IPS-NIHi7 (cell line): ENCODE results near the gene COL6A1.

ENCODE experiments used
- DNase-seq: peaks from one replicate; pipeline ENCODE4 v3.0.0; 2012; ENCODE audit warnings: mixed read lengths; ENCODE audit errors: extremely low spot score

The COL6A1 gene, protein sequence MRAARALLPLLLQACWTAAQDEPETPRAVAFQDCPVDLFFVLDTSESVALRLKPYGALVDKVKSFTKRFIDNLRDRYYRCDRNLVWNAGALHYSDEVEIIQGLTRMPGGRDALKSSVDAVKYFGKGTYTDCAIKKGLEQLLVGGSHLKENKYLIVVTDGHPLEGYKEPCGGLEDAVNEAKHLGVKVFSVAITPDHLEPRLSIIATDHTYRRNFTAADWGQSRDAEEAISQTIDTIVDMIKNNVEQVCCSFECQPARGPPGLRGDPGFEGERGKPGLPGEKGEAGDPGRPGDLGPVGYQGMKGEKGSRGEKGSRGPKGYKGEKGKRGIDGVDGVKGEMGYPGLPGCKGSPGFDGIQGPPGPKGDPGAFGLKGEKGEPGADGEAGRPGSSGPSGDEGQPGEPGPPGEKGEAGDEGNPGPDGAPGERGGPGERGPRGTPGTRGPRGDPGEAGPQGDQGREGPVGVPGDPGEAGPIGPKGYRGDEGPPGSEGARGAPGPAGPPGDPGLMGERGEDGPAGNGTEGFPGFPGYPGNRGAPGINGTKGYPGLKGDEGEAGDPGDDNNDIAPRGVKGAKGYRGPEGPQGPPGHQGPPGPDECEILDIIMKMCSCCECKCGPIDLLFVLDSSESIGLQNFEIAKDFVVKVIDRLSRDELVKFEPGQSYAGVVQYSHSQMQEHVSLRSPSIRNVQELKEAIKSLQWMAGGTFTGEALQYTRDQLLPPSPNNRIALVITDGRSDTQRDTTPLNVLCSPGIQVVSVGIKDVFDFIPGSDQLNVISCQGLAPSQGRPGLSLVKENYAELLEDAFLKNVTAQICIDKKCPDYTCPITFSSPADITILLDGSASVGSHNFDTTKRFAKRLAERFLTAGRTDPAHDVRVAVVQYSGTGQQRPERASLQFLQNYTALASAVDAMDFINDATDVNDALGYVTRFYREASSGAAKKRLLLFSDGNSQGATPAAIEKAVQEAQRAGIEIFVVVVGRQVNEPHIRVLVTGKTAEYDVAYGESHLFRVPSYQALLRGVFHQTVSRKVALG

DNA sequence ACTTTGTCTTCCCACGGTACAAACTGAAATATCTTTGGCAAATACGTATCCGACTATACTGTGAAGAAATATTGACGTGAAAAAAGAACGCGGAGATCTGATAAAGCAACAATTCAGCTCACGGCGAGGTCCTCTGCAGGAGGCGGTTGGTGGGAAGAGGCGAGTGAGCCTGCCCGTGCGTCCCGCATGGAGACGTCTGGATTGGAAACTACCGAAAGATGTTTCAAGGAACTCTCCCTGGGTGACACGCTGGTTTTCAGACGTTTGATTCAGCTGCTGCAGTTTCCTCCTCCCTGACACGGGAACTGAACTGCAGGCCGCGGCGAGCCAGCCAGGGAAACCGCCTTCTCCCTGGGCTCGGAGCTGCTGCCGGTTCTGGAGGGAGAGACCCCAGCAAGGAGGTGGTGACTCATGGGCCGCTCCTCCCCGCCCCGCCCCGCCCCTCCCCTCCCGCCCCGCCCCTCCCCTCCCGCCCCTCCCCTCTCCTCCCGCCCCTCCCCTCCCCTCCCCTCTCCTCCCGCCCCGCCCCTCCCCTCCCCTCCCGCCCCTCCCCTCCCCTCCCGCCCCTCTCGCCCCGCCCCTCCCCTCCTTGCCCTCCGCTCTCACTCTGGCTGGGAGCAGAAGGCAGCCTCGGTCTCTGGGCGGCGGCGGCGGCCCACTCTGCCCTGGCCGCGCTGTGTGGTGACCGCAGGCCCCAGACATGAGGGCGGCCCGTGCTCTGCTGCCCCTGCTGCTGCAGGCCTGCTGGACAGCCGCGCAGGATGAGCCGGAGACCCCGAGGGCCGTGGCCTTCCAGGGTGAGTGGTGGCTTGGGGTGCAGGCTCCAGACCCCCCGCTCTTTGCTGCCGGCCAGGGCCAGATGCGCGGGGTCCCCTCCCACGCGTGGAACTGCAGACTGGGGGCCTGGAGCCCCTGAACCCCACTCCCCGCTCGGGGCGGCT is at the start of gene COL6A1:
TSS of gene COL6A1 (plus strand) at position 620 of the 941 bp plus-strand sequence. CDS start at position 701, 81 bp downstream.
- DNase-seq: peak; percentile 91

DNA sequence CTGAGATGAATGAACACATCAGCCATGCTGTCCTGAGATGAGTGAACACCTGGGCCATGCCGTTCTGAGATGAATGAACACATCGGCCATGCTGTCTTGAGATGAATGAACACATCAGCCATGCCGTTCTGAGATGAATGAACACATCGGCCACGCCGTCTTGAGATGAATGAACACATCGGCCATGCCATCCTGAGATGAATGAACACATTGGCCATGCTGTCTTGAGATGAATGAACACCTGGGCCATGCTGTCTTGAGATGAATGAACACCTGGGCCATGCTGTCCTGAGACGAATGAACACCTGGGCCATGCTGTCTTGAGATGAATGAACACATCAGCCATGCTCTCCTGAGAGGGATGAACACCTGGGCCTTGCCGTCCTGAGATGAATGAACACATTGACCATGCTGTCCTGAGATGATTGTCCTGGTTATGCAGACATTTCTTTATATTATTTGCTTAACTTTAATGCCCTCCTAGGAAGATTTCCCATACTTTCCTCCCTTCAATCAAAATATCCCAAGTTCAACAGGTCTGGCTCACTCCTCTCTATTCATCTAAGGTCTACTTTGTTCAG is 48.6 kb upstream of the COL6A1 start:
- no peak for DNase-seq

DNA sequence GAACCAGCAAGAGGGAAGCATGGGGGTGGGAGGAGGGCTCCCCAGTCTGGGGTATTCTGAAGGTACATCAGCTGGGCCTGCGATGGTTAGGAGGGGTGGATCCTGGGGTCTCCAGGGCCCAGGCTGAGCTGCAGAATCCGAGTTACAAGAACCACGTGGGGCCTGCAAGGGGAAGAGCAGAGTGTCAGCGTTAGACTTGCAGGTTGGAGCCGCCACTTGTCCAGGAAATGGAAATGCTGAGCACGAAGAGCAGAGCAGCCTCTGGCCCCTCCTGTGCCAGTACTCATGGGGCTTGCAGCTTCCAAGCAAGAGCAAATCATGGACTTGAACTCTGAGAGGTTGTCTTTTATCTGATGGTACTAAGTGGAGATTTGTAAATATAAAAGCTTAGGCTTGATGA is 47.5 kb upstream of the COL6A1 start:
- no peak for DNase-seq

DNA sequence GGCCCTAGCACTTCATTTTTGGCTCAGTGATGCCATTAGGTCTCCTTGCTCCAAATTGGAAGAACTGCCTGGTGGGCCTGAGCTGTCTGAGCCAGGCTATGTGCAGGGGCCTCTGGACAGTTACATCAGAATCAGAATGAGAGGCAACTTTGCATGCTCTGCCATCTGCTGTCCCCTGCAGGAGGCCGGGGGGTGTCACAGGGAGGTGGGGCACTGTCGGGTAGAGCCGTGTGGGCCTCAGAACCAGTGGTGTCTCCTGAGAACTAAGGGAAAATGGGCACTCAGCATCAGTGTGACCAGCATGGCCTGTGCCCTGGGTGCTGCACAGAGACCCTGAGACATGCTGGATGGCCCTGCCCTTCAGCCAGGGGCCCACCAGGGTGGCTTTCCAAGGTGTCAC is 47.0 kb upstream of the COL6A1 start:
- no peak for DNase-seq

DNA sequence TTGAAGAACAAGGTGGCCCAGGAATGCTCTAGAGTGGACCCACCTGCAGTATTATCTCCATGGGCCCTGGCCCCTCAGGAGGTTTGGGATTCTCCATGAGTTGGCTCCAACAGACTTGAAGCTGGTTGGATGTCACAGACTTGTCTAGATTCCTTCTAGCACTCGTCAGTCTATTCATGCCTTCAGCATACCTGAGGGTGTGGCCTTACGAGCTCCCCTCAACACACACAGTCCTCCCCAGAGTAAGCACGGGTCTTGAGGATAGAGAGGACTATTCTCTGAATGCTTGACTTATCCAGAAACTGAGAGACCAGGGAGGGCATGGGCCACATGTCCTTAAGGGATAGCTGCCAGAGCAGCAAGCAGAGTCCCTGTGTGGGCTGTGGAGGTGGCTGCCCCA is 45.9 kb upstream of the COL6A1 start:
- no peak for DNase-seq

DNA sequence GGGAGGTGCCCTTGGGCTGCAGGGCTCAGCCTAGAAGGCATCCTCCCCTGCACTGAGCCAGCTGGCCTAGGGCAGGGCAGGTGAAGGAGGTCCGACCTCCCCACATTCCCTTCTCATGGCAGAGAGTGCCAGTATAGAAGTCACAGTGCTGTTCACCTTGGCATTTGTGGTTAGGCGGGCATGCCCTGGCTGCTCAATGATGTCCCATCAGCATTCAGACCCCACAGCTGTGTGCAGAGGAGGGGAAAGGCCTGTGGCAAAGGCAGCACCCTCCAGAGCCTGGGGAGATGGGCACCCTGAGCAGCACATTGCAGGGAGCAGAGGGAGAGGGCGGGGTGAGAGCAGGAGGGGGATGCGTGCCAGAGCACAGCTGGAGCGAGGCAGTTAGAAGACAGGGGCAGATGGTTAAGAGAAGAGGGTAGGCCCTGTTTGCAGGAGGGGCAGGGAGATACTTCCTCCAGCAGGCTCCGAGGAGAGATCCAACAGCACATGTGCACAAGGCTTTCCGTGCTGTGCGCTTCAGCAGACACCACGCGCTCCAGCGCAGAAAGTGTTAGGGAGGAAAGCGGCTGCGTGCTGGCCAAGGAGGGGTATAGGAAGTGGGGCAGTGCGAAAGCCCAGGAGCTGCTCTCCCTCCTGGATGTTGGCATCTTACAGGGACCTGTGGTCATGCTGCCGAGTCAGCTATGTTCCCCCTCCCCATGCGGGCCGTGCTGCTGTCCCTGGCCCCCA is 43.7 kb upstream of the COL6A1 start:
- DNase-seq: no peak

DNA sequence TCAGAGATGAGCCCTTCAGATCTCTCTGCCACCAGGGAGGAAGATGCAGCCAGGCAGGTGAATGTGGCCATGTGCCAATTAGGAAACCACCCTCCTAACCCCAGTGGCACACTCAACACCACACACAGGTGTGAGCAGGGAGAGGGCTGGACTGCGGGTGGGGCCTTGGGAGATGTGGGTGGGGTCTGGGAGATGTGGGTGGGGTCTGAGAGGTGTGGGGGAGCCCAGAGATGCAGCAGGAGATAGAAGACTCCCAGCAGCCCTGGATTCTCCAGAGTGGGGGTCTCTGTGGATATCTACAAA is 43.2 kb upstream of the COL6A1 start:
- DNase-seq: no peak

DNA sequence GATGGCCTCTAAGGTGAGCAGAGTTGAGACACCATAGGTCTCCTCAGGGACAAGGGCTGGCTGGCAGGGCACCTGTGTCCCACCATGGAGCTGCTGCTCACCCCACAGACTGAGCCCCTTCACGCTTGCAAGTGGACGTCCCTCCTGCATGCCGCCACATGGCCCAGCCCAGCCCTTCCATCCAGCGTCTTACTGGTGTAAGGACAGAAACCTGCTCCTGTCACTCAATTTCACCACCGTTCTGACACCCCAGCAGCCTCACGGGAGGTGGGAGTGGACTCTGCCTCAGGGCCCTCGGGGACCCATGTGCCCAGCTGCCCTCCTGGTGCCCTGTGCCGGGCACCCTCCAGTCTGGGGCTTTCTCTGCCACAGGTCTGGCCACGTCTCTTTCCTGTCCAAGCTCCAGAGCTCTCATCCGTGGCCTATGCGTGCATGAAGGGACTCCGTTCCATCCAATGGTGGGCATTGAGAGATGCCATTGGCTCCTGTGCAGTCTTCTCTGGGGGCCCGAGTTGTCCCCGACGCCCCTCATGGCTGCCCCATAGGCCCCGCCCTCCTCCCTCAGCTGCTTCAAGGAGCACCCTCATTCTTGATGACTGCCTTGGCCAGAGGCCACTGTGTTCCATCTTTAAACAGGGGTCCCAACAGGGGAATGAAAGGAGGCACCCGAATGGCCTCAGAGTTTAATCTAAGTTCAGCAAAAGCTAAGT is 42.6 kb upstream of the COL6A1 start:
- DNase-seq: no peak

DNA sequence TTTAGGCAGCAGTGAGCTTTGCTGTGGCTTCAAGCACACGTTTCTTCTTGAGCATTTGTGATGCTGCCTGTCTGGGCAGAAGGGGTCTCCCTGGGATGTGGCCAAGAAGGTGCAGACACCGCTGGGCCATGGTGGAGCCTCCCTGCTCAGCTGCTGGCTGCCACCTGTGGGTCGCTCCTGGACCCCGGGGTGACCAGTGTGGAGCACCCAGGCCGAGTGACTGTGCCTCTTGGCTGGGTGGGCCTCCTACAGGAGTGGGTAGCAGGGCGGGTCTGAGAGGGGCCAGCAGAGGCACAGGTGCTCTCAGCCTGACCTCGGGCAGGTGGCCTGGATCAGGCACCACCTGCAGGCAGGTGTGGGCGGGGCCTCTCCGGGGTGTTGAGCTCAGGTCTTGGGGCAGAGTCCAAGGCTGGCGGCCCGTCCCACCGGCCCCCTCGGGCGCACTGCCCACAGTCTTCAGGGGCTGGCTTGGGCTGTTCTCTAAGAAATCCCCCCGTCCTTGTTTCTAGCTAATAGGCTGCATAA is 42.0 kb upstream of the COL6A1 start:
- DNase-seq: no peak

DNA sequence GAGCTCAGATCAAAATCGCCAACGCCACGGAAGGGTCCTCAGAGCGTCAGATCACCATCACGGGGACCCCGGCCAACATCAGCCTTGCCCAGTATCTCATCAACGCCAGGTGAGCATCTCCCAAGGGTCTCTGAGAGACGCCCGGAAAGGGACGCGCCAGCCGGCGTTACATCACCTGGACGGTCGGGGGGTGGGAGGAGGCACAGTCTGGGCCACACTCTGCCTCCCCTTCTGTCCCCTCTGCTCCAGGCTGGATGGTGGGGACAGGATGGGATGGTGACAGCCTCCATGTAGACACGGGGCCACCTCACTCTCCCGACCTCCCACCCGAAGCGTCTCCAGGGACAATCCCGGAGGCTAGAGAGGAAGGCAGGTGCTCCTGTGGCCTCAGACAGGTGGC is 41.5 kb upstream of the COL6A1 start:
- no peak for DNase-seq

DNA sequence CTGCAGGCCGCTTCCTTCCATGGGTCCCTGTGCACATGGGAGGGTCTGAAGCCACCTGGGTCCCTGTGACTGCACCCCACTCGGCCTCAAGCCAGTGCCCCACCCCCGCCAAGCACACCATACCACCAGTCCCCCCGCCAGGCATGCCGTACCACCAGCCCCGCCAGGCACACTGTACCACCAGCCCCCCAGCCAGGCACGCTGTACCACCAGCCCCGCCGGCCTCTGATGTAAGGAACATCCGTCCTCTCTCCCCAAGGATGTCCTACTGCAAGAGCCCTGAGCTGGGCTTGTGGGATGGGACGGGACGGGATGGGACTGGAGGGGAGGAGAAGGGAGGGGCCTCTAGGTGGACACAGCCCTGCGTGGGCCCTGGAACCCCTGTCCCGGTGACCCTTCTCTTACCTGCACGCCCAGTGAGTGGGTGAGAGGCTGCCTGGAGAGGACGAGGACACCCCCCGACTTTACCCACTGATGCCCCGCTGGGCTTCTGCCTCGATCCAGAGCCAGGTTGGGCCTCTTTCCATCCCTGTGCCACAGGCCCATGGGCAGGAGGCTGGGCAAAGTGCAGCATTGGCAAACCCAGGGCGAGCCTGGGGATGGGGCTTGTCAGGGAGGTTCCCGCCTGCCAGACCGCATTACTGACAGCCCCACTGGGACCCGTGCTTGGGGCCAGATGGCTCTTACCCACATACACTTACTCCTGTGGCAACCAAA is 40.8 kb upstream of the COL6A1 start:
- DNase-seq: no peak

DNA sequence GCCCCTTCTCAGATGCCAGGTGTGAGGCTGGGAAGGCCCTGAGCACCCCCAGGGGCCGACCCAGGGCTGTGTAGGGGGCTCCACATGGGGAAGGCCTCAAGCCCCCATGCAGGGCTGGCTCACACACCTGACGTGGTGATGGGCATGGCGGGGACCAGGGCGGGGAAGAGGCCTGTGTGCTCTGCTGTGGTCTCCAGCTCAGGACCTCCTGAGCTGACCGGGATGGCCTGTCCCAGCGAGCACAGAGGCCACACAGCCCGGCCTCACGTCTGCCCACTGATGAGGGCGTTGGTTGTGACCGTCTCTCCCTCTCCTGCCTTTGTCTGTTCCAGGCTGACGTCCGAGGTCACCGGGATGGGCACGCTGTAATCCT is 40.2 kb upstream of the COL6A1 start:
- DNase-seq: no peak

DNA sequence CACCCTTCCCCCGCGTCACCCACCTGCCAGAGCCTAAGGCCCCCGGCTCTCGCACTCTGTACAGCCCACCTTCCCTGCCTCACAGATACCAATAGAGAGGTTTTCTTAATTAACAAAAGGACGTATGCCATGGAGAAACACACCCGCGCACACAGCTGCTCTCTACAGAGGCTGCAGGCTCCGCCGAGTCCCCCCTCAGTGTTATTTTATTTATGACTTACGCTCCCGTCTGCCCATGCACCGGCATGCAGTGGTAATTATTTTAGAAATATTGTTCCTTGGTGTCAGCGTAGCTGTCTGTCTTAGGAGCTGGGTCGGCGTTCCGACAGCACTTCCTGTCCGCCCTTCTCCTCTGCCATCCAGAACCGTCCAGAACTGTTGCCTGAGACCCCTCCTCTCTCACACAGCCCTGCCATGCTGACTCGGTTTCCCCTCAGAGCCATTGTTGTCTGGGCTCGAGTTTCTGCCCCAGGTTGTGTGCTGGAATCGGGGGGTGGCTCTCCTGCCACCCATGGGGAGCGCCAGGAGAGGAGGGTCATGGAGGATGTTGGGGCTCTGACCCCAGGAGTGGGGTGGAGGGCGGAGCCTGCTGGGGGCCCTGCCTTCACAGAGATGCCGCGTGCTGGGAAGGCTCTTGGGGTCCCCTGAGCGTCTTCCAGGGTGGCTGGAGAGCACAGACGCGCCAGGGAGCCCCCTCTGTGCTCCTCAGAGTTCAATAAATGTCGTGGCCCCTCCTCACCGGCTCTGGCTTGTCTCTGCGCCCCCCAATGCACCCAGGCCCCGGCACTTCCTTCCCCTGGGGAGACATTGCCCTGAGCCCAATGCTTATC is 39.6 kb upstream of the COL6A1 start:
- DNase-seq: no peak

DNA sequence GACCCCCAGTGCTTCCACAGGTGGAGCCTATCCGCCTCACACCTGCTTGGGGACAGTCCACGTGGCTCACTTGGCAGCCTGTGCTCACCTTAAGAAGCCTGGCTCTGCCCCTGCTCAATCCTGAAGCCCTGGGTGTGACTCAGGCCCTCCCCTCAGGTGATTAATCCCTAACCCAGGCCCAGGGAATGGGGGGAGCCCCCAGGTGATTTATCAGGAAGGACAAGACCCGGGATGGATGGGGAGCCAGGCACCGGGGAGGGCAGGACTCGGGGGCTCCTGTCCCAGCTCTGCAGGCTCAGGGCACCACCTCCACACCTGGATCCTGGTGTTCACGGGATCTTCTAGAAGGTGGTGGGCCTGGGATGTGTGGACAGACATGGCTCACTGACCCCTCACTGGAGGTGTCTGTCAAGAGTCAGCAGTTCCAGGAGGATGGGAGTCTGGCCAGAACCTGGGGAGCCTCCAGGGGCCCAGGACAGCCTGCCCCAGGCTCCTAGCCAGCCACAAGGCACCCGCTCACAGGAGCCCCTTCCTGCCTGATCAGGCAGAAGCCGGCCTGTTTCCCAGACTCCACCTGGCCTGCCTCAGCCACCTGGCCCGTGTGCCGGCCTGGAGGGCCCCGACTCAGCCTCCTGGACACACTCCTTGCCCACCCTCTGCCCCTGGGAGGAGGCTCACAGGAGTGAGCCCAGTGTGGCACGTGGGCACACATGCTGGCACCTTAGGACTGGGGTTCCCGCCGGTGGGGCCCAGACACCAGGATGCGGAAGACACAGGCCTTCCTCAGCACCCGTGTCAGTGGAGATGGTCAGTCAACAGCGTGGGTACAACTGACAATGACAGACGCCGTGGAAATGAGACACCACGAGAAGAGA is 38.6 kb upstream of the COL6A1 start:
- DNase-seq: no peak

DNA sequence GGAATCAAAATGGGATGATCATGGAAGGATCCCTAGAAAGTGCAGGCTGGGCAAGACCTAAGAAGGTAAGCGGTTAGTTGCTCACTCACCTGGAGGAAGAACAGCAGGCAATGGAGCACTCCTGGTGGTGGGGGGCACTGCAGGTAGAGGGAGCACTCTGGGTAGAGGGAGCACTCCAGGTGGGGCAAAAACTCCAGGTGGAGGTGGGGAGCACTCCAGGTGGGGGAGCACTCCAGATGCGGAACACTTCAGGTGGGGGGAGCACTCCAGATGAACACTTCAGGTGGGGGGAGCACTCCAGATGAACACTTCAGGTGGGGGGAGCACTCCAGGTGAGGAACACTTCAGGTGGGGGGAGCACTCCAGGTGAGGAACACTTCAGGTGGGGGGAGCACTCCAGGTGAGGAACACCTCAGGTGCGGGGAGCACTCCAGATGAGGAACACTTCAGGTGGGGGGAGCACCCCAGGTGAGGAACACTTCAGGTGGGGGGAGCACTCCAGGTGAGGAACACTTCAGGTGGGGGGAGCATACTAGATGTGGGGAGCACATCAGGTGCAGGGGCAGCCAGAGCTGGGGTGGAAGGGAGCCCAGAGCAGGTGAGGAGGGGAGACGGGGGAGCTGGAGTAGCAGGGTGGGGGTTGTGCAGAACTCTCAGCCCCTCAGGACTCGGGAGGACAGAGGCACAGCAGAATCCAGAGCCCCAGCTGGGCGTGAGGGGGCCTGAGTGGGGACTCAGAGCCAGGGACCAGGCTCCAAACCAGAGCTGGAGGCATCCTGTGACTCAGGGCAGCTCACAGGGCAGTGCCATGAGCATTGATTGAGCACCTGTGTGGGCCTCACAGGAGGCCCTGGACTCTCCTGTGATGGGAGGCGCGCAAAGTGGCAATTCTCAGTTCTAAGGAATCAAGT is 37.7 kb upstream of the COL6A1 start:
- DNase-seq: no peak

DNA sequence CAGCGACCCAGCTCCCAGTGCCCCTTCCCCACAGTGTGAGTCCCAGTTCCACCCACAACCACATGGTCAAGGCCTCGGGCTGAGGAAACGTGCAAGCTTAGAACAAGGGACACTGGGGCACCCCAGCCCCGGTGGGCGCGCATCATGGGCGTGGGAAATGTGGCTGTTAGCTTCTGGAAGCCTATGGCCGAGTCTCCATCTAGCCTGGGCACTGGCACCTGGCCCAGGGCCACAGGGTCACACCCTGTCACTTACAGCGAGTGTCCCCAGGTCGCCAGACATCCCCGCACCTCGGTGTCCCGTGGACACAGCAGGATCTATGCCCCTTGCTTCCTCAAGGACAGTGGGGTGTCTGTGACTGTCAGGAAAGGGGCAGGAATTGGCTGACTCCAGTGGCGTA is 37.0 kb upstream of the COL6A1 start:
- no peak for DNase-seq
